ENCODE results near the gene CLEC6A.

DNA sequence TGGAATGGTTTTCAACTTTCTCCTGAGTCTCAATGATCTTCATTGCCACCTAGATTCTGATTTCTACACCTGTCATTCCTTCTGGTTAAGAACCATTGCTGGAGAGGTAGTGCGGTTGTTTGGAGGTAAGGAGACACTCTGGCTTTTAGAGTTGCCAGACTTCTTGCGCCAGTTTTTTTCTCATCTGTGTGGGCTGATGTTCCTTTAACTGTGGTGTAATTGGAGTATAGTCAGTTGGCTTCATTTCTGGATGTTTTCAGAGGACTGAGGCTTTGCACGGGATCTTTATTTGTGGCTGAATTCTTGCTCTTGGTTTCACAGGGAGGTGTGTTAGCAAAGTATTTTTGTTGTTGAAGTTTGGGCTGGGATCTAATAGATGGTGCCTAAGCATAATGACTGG, 51.8 kb downstream of the CLEC6A start:
- TF ChIP-seq POLR2AphosphoS5 (IDR thresholded peaks at IDR 0.05) (no peak), POLR2A (IDR thresholded peaks at IDR 0.05) (no peak)
- TF ChIP-seq, protein P1, sequence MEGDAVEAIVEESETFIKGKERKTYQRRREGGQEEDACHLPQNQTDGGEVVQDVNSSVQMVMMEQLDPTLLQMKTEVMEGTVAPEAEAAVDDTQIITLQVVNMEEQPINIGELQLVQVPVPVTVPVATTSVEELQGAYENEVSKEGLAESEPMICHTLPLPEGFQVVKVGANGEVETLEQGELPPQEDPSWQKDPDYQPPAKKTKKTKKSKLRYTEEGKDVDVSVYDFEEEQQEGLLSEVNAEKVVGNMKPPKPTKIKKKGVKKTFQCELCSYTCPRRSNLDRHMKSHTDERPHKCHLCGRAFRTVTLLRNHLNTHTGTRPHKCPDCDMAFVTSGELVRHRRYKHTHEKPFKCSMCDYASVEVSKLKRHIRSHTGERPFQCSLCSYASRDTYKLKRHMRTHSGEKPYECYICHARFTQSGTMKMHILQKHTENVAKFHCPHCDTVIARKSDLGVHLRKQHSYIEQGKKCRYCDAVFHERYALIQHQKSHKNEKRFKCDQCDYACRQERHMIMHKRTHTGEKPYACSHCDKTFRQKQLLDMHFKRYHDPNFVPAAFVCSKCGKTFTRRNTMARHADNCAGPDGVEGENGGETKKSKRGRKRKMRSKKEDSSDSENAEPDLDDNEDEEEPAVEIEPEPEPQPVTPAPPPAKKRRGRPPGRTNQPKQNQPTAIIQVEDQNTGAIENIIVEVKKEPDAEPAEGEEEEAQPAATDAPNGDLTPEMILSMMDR (IDR thresholded peaks at IDR 0.05) = no peak
